Omental fat pad (tissue), 4 donors: ENCODE measurements around the gene FAM216A. TPM values are rescaled to one million over a fixed set of nuclear protein-coding genes. Genes with fewer than 3 reads are reported as not detected.

Experiments
- ATAC-seq: fragments of 150-250 bp; one replicate; pipeline ENCODE4 v1.9.1; 2016; ENCODE audit warnings: mild to moderate bottlenecking, moderate library complexity; ENCODE audit not compliant: low FRiP score
- DNase-seq: peaks from one replicate; pipeline ENCODE4 v3.0.0-alpha.2; 2019; ENCODE audit warnings: low spot score
- total RNA-seq, 4 donors: library from RNA; depleted of rRNA; stranded (reverse); fragments of >200 nt; gene quantifications; one replicate each; pipeline ENCODE4 v1.1.0, GENCODE V29; 2016
- TF ChIP-seq, protein P1 (sequence below), 3 donors: fragments of 450-650 bp; IDR thresholded peaks; one replicate each; pipeline ENCODE4 v1.5.1; 2016 to 2017; ENCODE audit warnings: antibody characterized with exemption in 3 of 3, mild to moderate bottlenecking in 3 of 3, moderate library complexity in 2 of 3

The FAM216A gene
- total RNA-seq, 4 donors from 2014 or later, result 5.0 to 8.0 (median 6.3) TPM

DNA sequence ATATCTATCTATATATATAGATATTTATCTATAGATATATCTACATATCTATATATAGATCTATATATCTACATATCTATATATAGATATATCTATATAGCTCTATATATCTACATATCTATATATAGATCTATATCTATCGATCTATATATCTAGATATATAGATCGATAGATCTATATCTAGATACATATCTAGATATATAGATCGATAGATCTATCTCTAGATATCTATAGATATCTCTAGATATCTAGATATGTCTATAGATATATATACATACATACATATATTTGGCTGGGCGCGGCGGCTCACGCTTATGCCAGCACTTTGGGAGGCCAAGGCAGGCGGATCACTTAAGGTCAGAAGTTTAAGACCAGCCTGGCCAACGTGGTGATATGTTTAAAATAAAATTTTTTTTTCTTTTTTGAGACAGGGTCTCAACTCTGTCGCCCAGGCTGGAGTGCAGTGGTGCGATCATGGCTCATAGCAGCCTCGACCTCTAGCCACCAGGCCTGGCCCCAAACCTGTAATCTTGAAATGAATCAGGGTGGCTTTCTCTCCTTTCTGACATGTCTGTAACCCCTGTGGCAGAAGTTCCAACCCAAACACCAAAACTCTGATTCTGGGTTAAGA, 36.6 kb upstream of the FAM216A start:
- DNase-seq, result no peak
- no peak for ATAC-seq
- TF ChIP-seq, protein P1, sequence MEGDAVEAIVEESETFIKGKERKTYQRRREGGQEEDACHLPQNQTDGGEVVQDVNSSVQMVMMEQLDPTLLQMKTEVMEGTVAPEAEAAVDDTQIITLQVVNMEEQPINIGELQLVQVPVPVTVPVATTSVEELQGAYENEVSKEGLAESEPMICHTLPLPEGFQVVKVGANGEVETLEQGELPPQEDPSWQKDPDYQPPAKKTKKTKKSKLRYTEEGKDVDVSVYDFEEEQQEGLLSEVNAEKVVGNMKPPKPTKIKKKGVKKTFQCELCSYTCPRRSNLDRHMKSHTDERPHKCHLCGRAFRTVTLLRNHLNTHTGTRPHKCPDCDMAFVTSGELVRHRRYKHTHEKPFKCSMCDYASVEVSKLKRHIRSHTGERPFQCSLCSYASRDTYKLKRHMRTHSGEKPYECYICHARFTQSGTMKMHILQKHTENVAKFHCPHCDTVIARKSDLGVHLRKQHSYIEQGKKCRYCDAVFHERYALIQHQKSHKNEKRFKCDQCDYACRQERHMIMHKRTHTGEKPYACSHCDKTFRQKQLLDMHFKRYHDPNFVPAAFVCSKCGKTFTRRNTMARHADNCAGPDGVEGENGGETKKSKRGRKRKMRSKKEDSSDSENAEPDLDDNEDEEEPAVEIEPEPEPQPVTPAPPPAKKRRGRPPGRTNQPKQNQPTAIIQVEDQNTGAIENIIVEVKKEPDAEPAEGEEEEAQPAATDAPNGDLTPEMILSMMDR (IDR thresholded peaks at IDR 0.05), result no peak

DNA sequence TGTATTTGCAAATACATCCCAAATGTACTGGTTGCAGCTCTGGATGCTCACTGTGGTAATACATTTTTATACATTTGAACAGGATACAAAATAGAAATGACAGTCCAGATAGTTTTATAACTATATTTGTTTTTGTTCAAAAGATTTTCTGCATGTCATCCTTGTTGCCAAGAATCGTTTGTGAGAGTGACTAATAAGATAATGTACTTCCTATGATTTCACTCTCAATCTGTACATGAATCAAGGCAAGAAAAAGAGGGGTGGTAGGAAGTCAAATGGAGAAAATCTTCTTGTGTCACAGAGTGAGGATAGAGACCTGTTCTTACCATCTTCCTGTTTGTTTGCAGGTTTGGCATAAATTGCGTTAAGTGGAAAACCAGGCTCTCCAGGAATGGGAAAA, 32.4 kb upstream of the FAM216A start:
- no peak for DNase-seq
- no peak for ATAC-seq
- TF ChIP-seq, protein P1 (IDR thresholded peaks at IDR 0.05), result no peak

DNA sequence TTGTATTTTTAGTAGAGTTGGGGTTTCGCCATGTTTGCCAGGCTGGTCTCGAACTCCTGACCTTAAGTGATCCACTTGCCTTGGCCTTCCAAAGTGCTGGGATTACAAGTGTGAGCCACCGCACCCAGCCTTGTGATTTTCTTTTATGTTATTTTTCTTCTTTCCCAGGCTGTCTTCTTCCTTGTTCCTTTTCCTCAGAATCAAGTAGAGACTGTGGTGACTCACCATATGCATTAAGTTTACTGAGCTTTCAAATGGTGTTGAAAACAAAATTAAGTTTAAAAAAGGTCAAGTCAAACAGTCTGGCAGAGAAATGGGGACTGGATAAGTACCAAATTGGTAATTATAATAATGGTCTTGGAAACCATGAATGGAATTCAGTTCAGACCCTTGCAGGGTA, 24.2 kb upstream of the FAM216A start:
- ATAC-seq, result no peak
- TF ChIP-seq, protein P1 (IDR thresholded peaks at IDR 0.05), result no peak

DNA sequence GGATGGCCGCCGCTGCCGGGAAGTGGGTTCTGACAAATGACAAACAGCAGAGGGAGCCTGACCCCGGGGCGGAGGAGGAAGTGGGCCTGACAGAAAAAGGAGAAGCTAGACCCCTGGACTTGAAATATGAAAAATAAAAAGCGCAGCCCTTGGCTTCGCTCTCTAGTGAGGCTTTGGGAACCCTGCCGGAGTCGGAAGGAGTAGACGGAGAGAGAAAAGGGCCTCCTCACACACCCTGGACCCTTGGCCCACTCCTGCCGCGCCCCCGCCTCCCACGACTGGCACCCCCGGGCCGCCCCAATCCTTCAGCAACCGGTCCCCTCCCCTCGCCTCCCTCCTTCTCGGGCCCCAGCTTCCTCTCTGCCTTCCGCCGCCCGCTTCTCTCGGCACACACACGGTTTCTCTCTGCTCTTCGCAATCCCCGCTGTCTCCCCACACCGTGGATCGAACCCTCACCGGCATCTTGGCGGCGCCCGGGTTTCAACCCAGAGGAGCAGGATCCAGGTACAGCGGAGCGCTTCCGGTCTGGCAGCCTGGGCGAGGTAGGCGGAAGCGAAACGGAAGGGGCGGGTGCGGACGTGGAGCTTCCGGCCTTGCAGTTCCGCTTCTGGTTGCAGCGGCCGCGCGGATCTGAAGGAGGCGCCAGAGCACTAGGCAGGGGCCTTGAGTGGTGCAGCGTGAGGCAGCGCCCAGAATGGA, 18.7 kb upstream of the FAM216A start, which contains the start of gene ARPC3:
Gene ARPC3, minus strand, starts transcription at position 539 of the 699 bp plus-strand sequence. Its CDS starts 77 bp downstream, at position 462.
- DNase-seq (peak; percentile 81), ATAC-seq (peak; percentile 99)
- TF ChIP-seq, protein P1 (IDR thresholded peaks at IDR 0.05), result no peak

More for the DNA sequence above, 24.2 kb upstream of the FAM216A start:
- no peak for DNase-seq

DNA sequence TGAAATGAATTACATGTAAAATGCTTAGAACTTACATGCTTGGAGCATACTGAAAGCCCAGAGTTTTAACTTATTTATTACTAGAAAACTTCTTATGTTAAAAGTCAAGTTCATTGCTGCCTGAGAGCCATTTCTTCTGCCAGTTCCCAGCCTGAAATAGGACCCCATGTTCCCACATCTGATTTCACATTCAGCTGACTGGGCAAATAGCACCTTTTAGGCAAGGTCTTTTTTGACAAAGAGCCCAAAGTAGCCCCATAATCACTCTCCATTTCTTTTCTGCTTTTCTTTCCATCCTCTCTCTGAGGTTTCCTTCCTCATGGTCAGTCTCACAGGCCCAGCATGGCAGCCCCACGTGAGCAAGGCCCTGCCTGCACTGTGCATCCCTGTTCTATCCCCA, 17.4 kb upstream of the FAM216A start:
- TF ChIP-seq, protein P1 (IDR thresholded peaks at IDR 0.05), result no peak
- ATAC-seq, result no peak

DNA sequence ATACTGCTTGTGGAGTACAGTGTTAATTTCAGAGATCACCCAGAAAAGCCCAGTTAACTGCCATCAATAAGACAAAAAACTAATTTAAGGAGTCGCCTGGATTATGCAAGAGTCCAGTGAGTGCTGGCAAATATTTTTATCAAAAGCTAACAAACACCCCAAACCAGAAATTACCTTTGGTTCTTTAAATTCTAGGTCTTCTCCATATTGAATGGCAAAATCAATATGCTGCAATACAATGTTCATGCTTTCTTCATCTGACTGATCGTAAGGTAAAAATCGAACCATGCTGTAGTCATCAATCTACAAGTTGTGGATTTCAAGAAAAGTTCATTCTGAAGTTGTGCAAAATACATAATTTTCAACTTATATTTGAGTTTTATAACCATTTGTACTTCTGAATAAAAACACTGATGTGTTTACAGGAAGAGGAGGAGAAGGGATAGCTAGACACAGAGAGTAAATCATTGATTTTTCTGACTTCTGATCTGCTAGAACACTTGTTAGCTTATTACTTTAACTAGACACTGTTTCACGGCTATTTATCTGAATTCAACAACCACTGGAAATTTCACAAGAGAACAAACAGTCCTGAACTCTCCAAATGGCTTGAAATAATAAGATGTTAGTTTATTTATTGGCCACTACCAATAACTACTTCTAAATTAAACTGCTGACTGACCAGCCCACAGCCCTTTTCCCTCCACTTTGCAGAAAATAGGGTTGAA, 14.9 kb upstream of the FAM216A start:
- DNase-seq (no peak), ATAC-seq (no peak)
- TF ChIP-seq, protein P1 (IDR thresholded peaks at IDR 0.05), result no peak

More for the DNA sequence above, 17.4 kb upstream of the FAM216A start:
- DNase-seq, result no peak
